Nephron (organoid): ENCODE results near the gene CAMTA1.
A peak's percentile ranks its signal among the peaks of the same experiment; 100 is the strongest.

Experiments
- H3K27ac Mint-ChIP-seq, 3 experiments: 2 replicates each; pipeline ENCODE4 v1.8.0; 2020; ENCODE audit warnings: mixed read lengths in 3 of 3, mild to moderate bottlenecking in 2 of 3, moderate library complexity in 1 of 3
- H3K27me3 Mint-ChIP-seq: 2 replicates; pipeline ENCODE4 v1.8.0; 2021; ENCODE audit warnings: low read depth, mild to moderate bottlenecking, moderate library complexity, mixed read lengths
- H3K36me3 Mint-ChIP-seq: 2 replicates; pipeline ENCODE4 v1.8.0; 2020; ENCODE audit warnings: low read depth, mixed read lengths
- H3K4me1 Mint-ChIP-seq: 2 replicates; pipeline ENCODE4 v1.8.0; 2020; ENCODE audit warnings: mixed read lengths
- H3K4me3 Mint-ChIP-seq, 3 experiments: 2 replicates each; pipeline ENCODE4 v1.8.0; 2020; ENCODE audit warnings: mild to moderate bottlenecking in 3 of 3, mixed read lengths in 3 of 3, moderate library complexity in 2 of 3
- H3K9me3 Mint-ChIP-seq: 2 replicates; pipeline ENCODE4 v1.8.0; 2020; ENCODE audit warnings: mixed read lengths
- CTCF ChIP-seq, 3 experiments: fragments of 200-600 bp; sonication (generic); IDR thresholded peaks; one replicate each; pipeline ENCODE4 v1.5.0; 2021; ENCODE audit warnings: antibody characterized with exemption in 3 of 3; ENCODE audit not compliant: unreplicated experiment in 3 of 3

The CAMTA1 gene

GRCh38 chr1:6966326-6966725 lies 181.1 kb downstream of the CAMTA1 start:
- Mint-ChIP-seq H3K36me3 (no peaks in the 10 kb centered on the region), H3K27ac (peak overlapping the region in 1 of 3 experiments; percentile 91), H3K9me3 (no peaks in the 10 kb centered on the region), H3K27me3 (peaks cover 23% of the 10 kb centered on the region), H3K4me1 (peaks cover 49% of the 10 kb centered on the region), H3K4me3 (no peak overlapping the region)
- TF ChIP-seq CTCF (IDR thresholded peaks at IDR 0.05; ENCODE audit: unreplicated experiment in 3 of 3): no peak

- Mint-ChIP-seq H3K27ac (peak overlapping the region in 1 of 3 experiments; percentile 61), H3K27me3 (peaks cover 28% of the 10 kb centered on the region), H3K9me3 (no peaks in the 10 kb centered on the region), H3K4me1 (peaks cover 56% of the 10 kb centered on the region), H3K36me3 (no peaks in the 10 kb centered on the region), H3K4me3 (no peak overlapping the region)
- TF ChIP-seq CTCF (IDR thresholded peaks at IDR 0.05; ENCODE audit: unreplicated experiment in 3 of 3): no peak
Observed at GRCh38 chr1:6967431-6968111, 182.3 kb downstream of the CAMTA1 start.

- no peak for TF ChIP-seq CTCF (IDR thresholded peaks at IDR 0.05; ENCODE audit: unreplicated experiment in 3 of 3)
- Mint-ChIP-seq H3K27ac (no peak overlapping the region), H3K27me3 (peaks cover 25% of the 10 kb centered on the region), H3K4me3 (no peak overlapping the region), H3K9me3 (no peaks in the 10 kb centered on the region), H3K4me1 (peaks cover 68% of the 10 kb centered on the region), H3K36me3 (no peaks in the 10 kb centered on the region)
Observed at GRCh38 chr1:6969106-6969505, 183.9 kb downstream of the CAMTA1 start.

GRCh38 chr1:6969762-6970161 lies 184.5 kb downstream of the CAMTA1 start:
- Mint-ChIP-seq H3K27me3 (peaks cover 24% of the 10 kb centered on the region), H3K27ac (no peak overlapping the region), H3K4me3 (no peak overlapping the region), H3K4me1 (peaks cover 64% of the 10 kb centered on the region), H3K36me3 (no peaks in the 10 kb centered on the region), H3K9me3 (no peaks in the 10 kb centered on the region)
- no peak for TF ChIP-seq CTCF (IDR thresholded peaks at IDR 0.05; ENCODE audit: unreplicated experiment in 3 of 3)

- H3K4me3 Mint-ChIP-seq: no peak overlapping the region
- H3K27ac Mint-ChIP-seq: peak overlapping the region in 1 of 3 experiments; percentile 51
- TF ChIP-seq CTCF (IDR thresholded peaks at IDR 0.05; ENCODE audit: unreplicated experiment in 3 of 3): no peak
- no peaks in the 10 kb centered on the region for H3K36me3 Mint-ChIP-seq
- H3K9me3 Mint-ChIP-seq: no peaks in the 10 kb centered on the region
- peaks cover 24% of the 10 kb centered on the region for H3K27me3 Mint-ChIP-seq
- H3K4me1 Mint-ChIP-seq: peaks cover 60% of the 10 kb centered on the region
Observed at GRCh38 chr1:6970221-6970620, 185.0 kb downstream of the CAMTA1 start.

GRCh38 chr1:6971048-6971447 lies 185.8 kb downstream of the CAMTA1 start:
- H3K4me3 Mint-ChIP-seq: no peak overlapping the region
- peaks cover 1% of the 10 kb centered on the region for H3K36me3 Mint-ChIP-seq
- peaks cover 1% of the 10 kb centered on the region for H3K9me3 Mint-ChIP-seq
- no peak for TF ChIP-seq CTCF (IDR thresholded peaks at IDR 0.05; ENCODE audit: unreplicated experiment in 3 of 3)
- peaks cover 51% of the 10 kb centered on the region for H3K4me1 Mint-ChIP-seq
- H3K27me3 Mint-ChIP-seq: peaks cover 24% of the 10 kb centered on the region
- H3K27ac Mint-ChIP-seq: peak overlapping the region in 2 of 3 experiments; percentile 1 to 51
